GM21529 (cell line): ENCODE results near the gene LRRC8D.
"Not testable (repeated sequence)": the region's sequence is repeated elsewhere in the genome, so short reads cannot be mapped to it uniquely, and the experiment has no call there.

Source experiments
- ATAC-seq: cut with Tn5 transposase; IDR thresholded peaks from one replicate; pipeline ENCODE4 v1.9.1; 2021; ENCODE audit not compliant: unreplicated experiment

Gene LRRC8D

GRCh38 chr1:89955311-89956205 lies 134.7 kb downstream of the LRRC8D start:
- ATAC-seq, result no peak

GRCh38 chr1:89957107-89957506 lies 136.3 kb downstream of the LRRC8D start:
- no peak for ATAC-seq

GRCh38 chr1:89958851-89959654 lies 138.2 kb downstream of the LRRC8D start:
- ATAC-seq, result no peak

- no peak for ATAC-seq
Measured at GRCh38 chr1:89959719-89960118, 138.9 kb downstream of the LRRC8D start.

GRCh38 chr1:89962024-89962741 lies 141.4 kb downstream of the LRRC8D start:
- ATAC-seq, result no peak

- ATAC-seq, result no peak
Measured at GRCh38 chr1:89962742-89963075, 141.9 kb downstream of the LRRC8D start.

GRCh38 chr1:89965193-89965768 lies 144.4 kb downstream of the LRRC8D start:
- ATAC-seq, result no peak

GRCh38 chr1:89966656-89967055 lies 145.8 kb downstream of the LRRC8D start:
- no peak for ATAC-seq

- peak; percentile 85 for ATAC-seq
Measured at GRCh38 chr1:89971600-89971999, 150.8 kb downstream of the LRRC8D start.

- no peak for ATAC-seq
Measured at GRCh38 chr1:89972024-89972423, 151.2 kb downstream of the LRRC8D start.

- ATAC-seq, result no peak
Measured at GRCh38 chr1:89973471-89974127, 152.8 kb downstream of the LRRC8D start.

GRCh38 chr1:89974256-89974655 lies 153.4 kb downstream of the LRRC8D start:
- ATAC-seq, result no peak

GRCh38 chr1:89974696-89975470 lies 154.1 kb downstream of the LRRC8D start:
- ATAC-seq, result no peak

GRCh38 chr1:89975540-89976125 lies 154.8 kb downstream of the LRRC8D start:
- ATAC-seq, result no peak

GRCh38 chr1:89978755-89979154 lies 157.9 kb downstream of the LRRC8D start:
- no peak for ATAC-seq

- no peak for ATAC-seq
Measured at GRCh38 chr1:89980605-89981004, 159.8 kb downstream of the LRRC8D start.

GRCh38 chr1:89982846-89983245 lies 162.0 kb downstream of the LRRC8D start:
- ATAC-seq, result not testable (repeated sequence)

- not testable (repeated sequence) for ATAC-seq
Measured at GRCh38 chr1:89984564-89985116, 163.8 kb downstream of the LRRC8D start.

GRCh38 chr1:89986020-89986419 lies 165.2 kb downstream of the LRRC8D start:
- no peak for ATAC-seq
